ENCODE measurements around the gene YTHDF1. TPM values are rescaled to one million over a fixed set of nuclear protein-coding genes. Genes with fewer than 3 reads are reported as not detected.
A peak's percentile ranks its signal among the peaks of the same experiment; 100 is the strongest.

Gene YTHDF1
- total RNA-seq, 6 donors from 2014 or later = 29.3 to 42.1 (median 31.6) TPM

DNA sequence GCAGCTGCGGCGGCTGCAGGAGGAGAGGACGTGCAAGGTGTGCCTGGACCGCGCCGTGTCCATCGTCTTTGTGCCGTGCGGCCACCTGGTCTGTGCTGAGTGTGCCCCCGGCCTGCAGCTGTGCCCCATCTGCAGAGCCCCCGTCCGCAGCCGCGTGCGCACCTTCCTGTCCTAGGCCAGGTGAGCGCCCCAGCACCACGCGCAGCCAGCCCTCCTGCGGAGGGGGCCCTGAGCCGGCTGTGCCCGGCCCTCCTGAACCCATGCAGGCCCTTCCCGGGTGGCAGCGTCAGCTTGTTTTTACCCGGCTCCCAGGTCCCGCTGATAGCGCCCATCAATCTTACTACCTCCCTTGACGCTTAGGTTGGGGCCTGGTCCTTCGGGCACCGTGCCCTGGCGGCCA is 23.5 kb upstream of the YTHDF1 start:
- no peak for ATAC-seq (ENCODE audit: low FRiP score in 2 of 2)
- Histone ChIP-seq H3K36me3 (no peaks in the 10 kb centered on the region), H3K4me1 (no peaks in the 10 kb centered on the region), H3K27ac (no peak overlapping the region), H3K4me3 (no peak overlapping the region), H3K27me3 (no peaks in the 10 kb centered on the region), H3K9me3 (no peaks in the 10 kb centered on the region)
- no peak for TF ChIP-seq EP300 (IDR thresholded peaks at IDR 0.05)
- TF ChIP-seq, protein P1, sequence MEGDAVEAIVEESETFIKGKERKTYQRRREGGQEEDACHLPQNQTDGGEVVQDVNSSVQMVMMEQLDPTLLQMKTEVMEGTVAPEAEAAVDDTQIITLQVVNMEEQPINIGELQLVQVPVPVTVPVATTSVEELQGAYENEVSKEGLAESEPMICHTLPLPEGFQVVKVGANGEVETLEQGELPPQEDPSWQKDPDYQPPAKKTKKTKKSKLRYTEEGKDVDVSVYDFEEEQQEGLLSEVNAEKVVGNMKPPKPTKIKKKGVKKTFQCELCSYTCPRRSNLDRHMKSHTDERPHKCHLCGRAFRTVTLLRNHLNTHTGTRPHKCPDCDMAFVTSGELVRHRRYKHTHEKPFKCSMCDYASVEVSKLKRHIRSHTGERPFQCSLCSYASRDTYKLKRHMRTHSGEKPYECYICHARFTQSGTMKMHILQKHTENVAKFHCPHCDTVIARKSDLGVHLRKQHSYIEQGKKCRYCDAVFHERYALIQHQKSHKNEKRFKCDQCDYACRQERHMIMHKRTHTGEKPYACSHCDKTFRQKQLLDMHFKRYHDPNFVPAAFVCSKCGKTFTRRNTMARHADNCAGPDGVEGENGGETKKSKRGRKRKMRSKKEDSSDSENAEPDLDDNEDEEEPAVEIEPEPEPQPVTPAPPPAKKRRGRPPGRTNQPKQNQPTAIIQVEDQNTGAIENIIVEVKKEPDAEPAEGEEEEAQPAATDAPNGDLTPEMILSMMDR (IDR thresholded peaks at IDR 0.05) = no peak
- TF ChIP-seq POLR2AphosphoS5 (IDR thresholded peaks at IDR 0.05) = no peak
- no peak for TF ChIP-seq POLR2A (IDR thresholded peaks at IDR 0.05)
- DNase-seq = peak in 1 of 2 donors; percentile 76
- WGBS, 2 donors = 86 to 91% methylated on average over 20 to 30 of the region's 30 CpGs

- Histone ChIP-seq H3K36me3 (no peaks in the 10 kb centered on the region), H3K27ac (no peak overlapping the region), H3K9me3 (no peaks in the 10 kb centered on the region), H3K27me3 (no peaks in the 10 kb centered on the region), H3K4me1 (no peaks in the 10 kb centered on the region), H3K4me3 (no peak overlapping the region)
- DNase-seq = peak in 1 of 2 donors; percentile 50
- 23 to 50% methylated on average over 3 to 15 of the region's 16 CpGs for WGBS, 2 donors
- no peak for ATAC-seq (ENCODE audit: low FRiP score in 2 of 2)
- TF ChIP-seq, protein P1 (IDR thresholded peaks at IDR 0.05) = no peak
- no peak for TF ChIP-seq POLR2AphosphoS5 (IDR thresholded peaks at IDR 0.05)
- TF ChIP-seq EP300 (IDR thresholded peaks at IDR 0.05) = no peak
- TF ChIP-seq POLR2A (IDR thresholded peaks at IDR 0.05) = no peak
These were observed 22.7 kb upstream of the YTHDF1 start for GRCh38 chr20:63238514-63239125.

GRCh38 chr20:63238031-63238430 is 22.1 kb upstream of the YTHDF1 start:
- Histone ChIP-seq H3K27ac (no peak overlapping the region), H3K4me1 (no peaks in the 10 kb centered on the region), H3K27me3 (no peaks in the 10 kb centered on the region), H3K36me3 (no peaks in the 10 kb centered on the region), H3K4me3 (no peak overlapping the region), H3K9me3 (no peaks in the 10 kb centered on the region)
- TF ChIP-seq POLR2A (IDR thresholded peaks at IDR 0.05) (no peak), POLR2AphosphoS5 (IDR thresholded peaks at IDR 0.05) (no peak), EP300 (IDR thresholded peaks at IDR 0.05) (no peak)
- TF ChIP-seq, protein P1 (IDR thresholded peaks at IDR 0.05) = no peak
- no peak for ATAC-seq (ENCODE audit: low FRiP score in 2 of 2)
- no peak for DNase-seq
- 72 to 88% methylated on average over 3 to 10 of the region's 10 CpGs for WGBS, 2 donors

- H3K4me3 ChIP-seq = no peak overlapping the region
These were observed 20.3 kb upstream of the YTHDF1 start for GRCh38 chr20:63236116-63236837.

More at GRCh38 chr20:63236116-63236837, 20.3 kb upstream of the YTHDF1 start:
- Histone ChIP-seq H3K9me3 (no peaks in the 10 kb centered on the region), H3K27me3 (no peaks in the 10 kb centered on the region), H3K4me1 (no peaks in the 10 kb centered on the region), H3K36me3 (no peaks in the 10 kb centered on the region), H3K27ac (no peak overlapping the region)
- ATAC-seq (ENCODE audit: low FRiP score in 2 of 2) = no peak
- TF ChIP-seq POLR2A (IDR thresholded peaks at IDR 0.05) = no peak
- TF ChIP-seq EP300 (IDR thresholded peaks at IDR 0.05) = no peak
- no peak for TF ChIP-seq POLR2AphosphoS5 (IDR thresholded peaks at IDR 0.05)
- TF ChIP-seq, protein P1 (IDR thresholded peaks at IDR 0.05) = no peak
- 74 to 79% methylated on average over 2 to 16 of the region's 26 CpGs for WGBS, 2 donors
- peak in 1 of 2 donors; percentile 66 for DNase-seq

All from upper lobe of left lung (tissue), 6 donors.